ENCODE data around the gene KRT86. TPM values are rescaled to one million over a fixed set of nuclear protein-coding genes. Genes with fewer than 3 reads are reported as not detected.

The KRT86 gene
- total and polyA plus RNA-seq, 9 of the 15 experiments (the other 6 are each of a cell fraction or from before 2014, with no cell fraction given): not detected

GRCh38 chr12:52243856-52244614 is 30.4 kb upstream of the KRT86 start:
- CTCF ChIA-PET (ENCODE audit: low intra/inter-chr PET ratio): no interaction called here
- Histone ChIP-seq H2AFZ (ENCODE audit: low read depth, low read length) (no peak overlapping the region), H3K36me3 (ENCODE audit: control insufficient read depth, insufficient read depth, low read length) (no peaks in the 10 kb centered on the region), H3K79me2 (ENCODE audit: control insufficient read depth, insufficient read depth, low read length) (no peaks in the 10 kb centered on the region), H3K9ac (ENCODE audit: insufficient read depth in 1 of 2, low read depth in 2 of 2, low read length in 2 of 2) (no peak overlapping the region; a peak in 1 of 4 replicates), H3K4me3 (no peak overlapping the region), H3K27me3 (ENCODE audit: control insufficient read depth in 2 of 2, insufficient read depth in 2 of 2, low read length in 2 of 2) (peaks cover 2 to 59% of the 10 kb centered on the region in 2 experiments; a peak in 4 of 5 replicates), H3K9me3 (replicated peaks; ENCODE audit: control insufficient read depth, insufficient read depth, low read depth, low read length) (no peaks in the 10 kb centered on the region), H3K4me2 (ENCODE audit: insufficient read depth, low read length) (no peak overlapping the region), H3K4me1 (replicated peaks in 1 of 2; ENCODE audit: control insufficient read depth in 2 of 2, insufficient read depth in 2 of 2, low read length in 2 of 2) (no peaks in the 10 kb centered on the region), H4K20me1 (replicated peaks; ENCODE audit: control insufficient read depth, insufficient read depth, low read length) (no peaks in the 10 kb centered on the region), H3K27ac (ENCODE audit: extremely low read depth, low read depth, low read length) (no peak overlapping the region), H3K9me1 (ENCODE audit: control insufficient read depth, insufficient read depth, low read length) (no peaks in the 10 kb centered on the region)
- FAIRE-seq (no peak), ATAC-seq (no peak), DNase-seq (ENCODE audit: extremely low read depth in 1 of 4, low spot score in 3 of 4) (no peak)
- intact Hi-C loops (cut with micrococcal nuclease) (no loop called here), in situ Hi-C loops (cut with MboI) (no loop called here)
- no TSS peak for BruUV-seq (replicated peaks)
- POLR2A ChIA-PET: interaction anchor here (0.6 kb wide), 1 partner anchor 28 kb away, joined by 4 read pairs; no protein-coding TSS in a partner anchor
- WGBS (ENCODE audit: insufficient coverage, low coverage, missing lambda C conversion rate): 1% methylated on average over 11 of the region's 12 CpGs
- TF ChIP-seq GABPA (tag; conservative IDR thresholded peaks at IDR 0.05; ENCODE audit: low read depth) (0 out of 2 replicates have a peak, but pooled peaks have one; percentile 15), FOSL1 (tag; conservative IDR thresholded peaks at IDR 0.05) (0 out of 2 replicates have a peak, but pooled peaks have one; percentile 27), ZNF696 (CRISPR knock-in tag; conservative IDR thresholded peaks at IDR 0.05) (no peak), U2AF2 (optimal IDR thresholded peaks at IDR 0.05; ENCODE audit: low read depth, low read length) (no peak), SIX5 (IDR thresholded peaks at IDR 0.05; ENCODE audit: borderline replicate concordance in 1 of 2, insufficient read depth in 1 of 2, low read depth in 1 of 2, low read length in 2 of 2) (no peak), POLR3A (IDR thresholded peaks at IDR 0.05; ENCODE audit: borderline replicate concordance, extremely low read depth, insufficient read depth, insufficient read length) (no peak), HCFC1 (IDR thresholded peaks at IDR 0.05; ENCODE audit: low read depth, low read length) (no peak), GTF3C2 (IDR thresholded peaks at IDR 0.05; ENCODE audit: borderline replicate concordance, extremely low read depth, insufficient read length) (no peak), MITF (IDR thresholded peaks at IDR 0.05) (no peak), SRSF3 (IDR thresholded peaks at IDR 0.05; ENCODE audit: insufficient read depth, low read length) (no peak), TGIF2 (CRISPR knock-in tag; IDR thresholded peaks at IDR 0.05) (no peak), ETV5 (CRISPR knock-in tag; IDR thresholded peaks at IDR 0.05; ENCODE audit: low read depth) (no peak), ESRRA (IDR thresholded peaks at IDR 0.05; ENCODE audit: borderline replicate concordance, low read depth) (no peak), BCOR (IDR thresholded peaks at IDR 0.05) (no peak), ARID3A (IDR thresholded peaks at IDR 0.05; ENCODE audit: borderline replicate concordance, low read depth, low read length) (no peak), GATAD2A (IDR thresholded peaks at IDR 0.05) (no peak)
